ENCODE data around the gene PRKCA.

PRKCA gene

GRCh38 chr17:66416207-66416940 lies 114.0 kb downstream of the PRKCA start:
- no peak for DNase-seq

- DNase-seq: no peak
Observed at GRCh38 chr17:66417300-66417719, 114.9 kb downstream of the PRKCA start.

GRCh38 chr17:66420961-66421371 lies 118.6 kb downstream of the PRKCA start:
- DNase-seq: peak; percentile 45

GRCh38 chr17:66422186-66422585 lies 119.8 kb downstream of the PRKCA start:
- DNase-seq: peak; percentile 34

- DNase-seq: no peak
Observed at GRCh38 chr17:66423056-66423955, 120.9 kb downstream of the PRKCA start.

GRCh38 chr17:66425756-66426396 lies 123.5 kb downstream of the PRKCA start:
- DNase-seq: no peak

GRCh38 chr17:66426397-66427033 lies 124.1 kb downstream of the PRKCA start:
- DNase-seq: no peak

- no peak for DNase-seq
Observed at GRCh38 chr17:66427134-66427533, 124.7 kb downstream of the PRKCA start.

- no peak for DNase-seq
Observed at GRCh38 chr17:66429680-66430079, 127.3 kb downstream of the PRKCA start.

- DNase-seq: no peak
Observed at GRCh38 chr17:66430846-66431795, 128.7 kb downstream of the PRKCA start.

GRCh38 chr17:66431910-66432309 lies 129.5 kb downstream of the PRKCA start:
- DNase-seq: peak; percentile 77

- DNase-seq: no peak
Observed at GRCh38 chr17:66432411-66432957, 130.1 kb downstream of the PRKCA start.

GRCh38 chr17:66432996-66433551 lies 130.7 kb downstream of the PRKCA start:
- no peak for DNase-seq

- DNase-seq: no peak
Observed at GRCh38 chr17:66435182-66435581, 132.8 kb downstream of the PRKCA start.

- DNase-seq: no peak
Observed at GRCh38 chr17:66436631-66437030, 134.2 kb downstream of the PRKCA start.

GRCh38 chr17:66437476-66438026 lies 135.1 kb downstream of the PRKCA start:
- no peak for DNase-seq

- DNase-seq: no peak
Observed at GRCh38 chr17:66438101-66438500, 135.7 kb downstream of the PRKCA start.

GRCh38 chr17:66441101-66441661 lies 138.8 kb downstream of the PRKCA start:
- DNase-seq: peak; percentile 91

GRCh38 chr17:66443166-66443565 lies 140.8 kb downstream of the PRKCA start:
- DNase-seq: no peak

- no peak for DNase-seq
Observed at GRCh38 chr17:66443606-66444005, 141.2 kb downstream of the PRKCA start.
